H1 (cell line): ENCODE data around the gene APAF1. TPM values are rescaled to one million over a fixed set of nuclear protein-coding genes. Genes with fewer than 3 reads are reported as not detected.

Experiments used
- FOSL1 ChIP-seq: IDR thresholded peaks from 2 replicates; pipeline ENCODE4 v1.6.1; 2011; ENCODE audit warnings: mild to moderate bottlenecking, low read depth, low read length, moderate library complexity; ENCODE audit not compliant: insufficient read depth
- PHF8 ChIP-seq: fragments of 200-600 bp; sonication (generic); conservative IDR thresholded peaks from 2 replicates; pipeline ENCODE4 v1.7.1; 2012; ENCODE audit warnings: low read depth, mild to moderate bottlenecking, inconsistent platforms, low read length, moderate library complexity
- SIN3A ChIP-seq, 2 experiments: IDR thresholded peaks in 1 of 2; conservative IDR thresholded peaks in 1 of 2; 2 replicates each; pipeline ENCODE4 v1.6.1; 2011 to 2012; ENCODE audit warnings: low read length in 2 of 2, improper control_type of control experiment in 1 of 2, low read depth in 1 of 2, mild to moderate bottlenecking in 1 of 2
- polyA plus RNA-seq, 7 experiments: library from polyadenylated mRNA; depleted of rRNA in 3 of 7; stranded (reverse) in 5 of 7; unstranded in 2 of 7; fragments of >200 nt in 5 of 7; fragments of 200-250 nt in 2 of 7; gene quantifications; 1 replicate in 5 of 7; 2 replicates in 1 of 7; 4 replicates in 1 of 7; pipeline versions ENCODE4 v1.2.1 to v1.2.3, GENCODE V29; 2011 to 2013; ENCODE audit warnings: missing spikeins in 2 of 7, mixed read lengths in 2 of 7
- small RNA-seq: library from polyadenylated mRNA; stranded (forward); fragments of <200 nt; extraction: miRNeasy Mini kit (QIAGEN cat#:217004); gene quantifications from one replicate; pipeline ENCODE3, GENCODE V24; 2013; ENCODE audit not compliant: insufficient read depth
- total RNA-seq: library from RNA; stranded (reverse); fragmentation: NEBNext Ultra II Directional; extraction: Animal tissue kit (Norgen Biotek cat#: 25700); gene quantifications from 2 replicates; pipeline ENCODE4 v1.2.1, GENCODE V29; 2021
- TF ChIP-seq, protein P1 (sequence below): IDR thresholded peaks from 2 replicates; pipeline ENCODE4 v1.6.1; 2012; ENCODE audit warnings: inconsistent platforms

The APAF1 gene
- total and polyA plus RNA-seq, 2 of the 8 experiments (the other 6 are each of a cell fraction or from before 2014, with no cell fraction given), result 4.7 to 22.6 TPM

DNA sequence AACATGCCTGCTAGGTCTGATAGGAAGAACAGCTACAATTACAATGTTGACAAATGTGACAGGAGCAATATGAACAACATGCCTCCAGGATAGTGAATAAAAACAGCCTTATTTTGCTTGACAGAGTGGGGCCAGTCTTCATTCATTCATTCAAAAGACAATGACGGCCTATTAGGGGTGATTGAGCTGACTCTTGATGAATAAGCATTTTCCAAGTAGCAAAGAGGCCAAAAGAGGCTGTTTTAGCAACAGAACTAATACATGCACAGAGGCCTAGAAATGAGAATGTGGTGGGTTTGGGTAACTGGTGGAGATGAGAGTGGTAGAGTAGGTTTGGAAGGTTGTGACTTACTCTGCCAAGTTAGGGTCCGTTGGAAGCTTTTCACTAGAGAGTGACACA, 138.3 kb downstream of the APAF1 start (continued):
- no peak for TF ChIP-seq FOSL1
- TF ChIP-seq, protein P1, sequence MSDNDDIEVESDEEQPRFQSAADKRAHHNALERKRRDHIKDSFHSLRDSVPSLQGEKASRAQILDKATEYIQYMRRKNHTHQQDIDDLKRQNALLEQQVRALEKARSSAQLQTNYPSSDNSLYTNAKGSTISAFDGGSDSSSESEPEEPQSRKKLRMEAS, result no peak
- no peak for TF ChIP-seq SIN3A (conservative IDR thresholded peaks at IDR 0.05 in 1 of 2, IDR thresholded peaks at IDR 0.05 in 1 of 2; ENCODE audit: low read depth in 1 of 2, low read length in 2 of 2)
- no peak for TF ChIP-seq PHF8
- TF ChIP-seq, all 59 proteins: peak for 0

Small RNA genes within 50 kb of the gene (small RNA-seq; reads per million reads assigned to genes)
- gene SNORA53, result 3.1 reads per million, percentile 39 among the genes with 10 or more reads in this experiment

Other genes starting within 250 kb of the APAF1 start
- 189 and 195 TPM in 2 replicates for gene TMPO, start 129.7 kb upstream of the APAF1 start, total RNA-seq
- gene TMPO, start 129.7 kb upstream of the APAF1 start, polyA plus RNA-seq (2011; rRNA removed), result 30.9 and 43.9 TPM in 2 replicates
- gene SLC25A3, start 51.6 kb upstream of the APAF1 start, total RNA-seq, result 709 and 719 TPM in 2 replicates
- 669 and 702 TPM in 2 replicates for gene SLC25A3, start 51.6 kb upstream of the APAF1 start, polyA plus RNA-seq (2011; rRNA removed)
- gene IKBIP, start 502 bp upstream of the APAF1 start, total RNA-seq, result 10.4 and 12.4 TPM in 2 replicates
- 2.2 and 2.7 TPM in 2 replicates for gene IKBIP, start 502 bp upstream of the APAF1 start, polyA plus RNA-seq (2011; rRNA removed)